Measurements from ENCODE around the gene DMD. TPM values are rescaled to one million over a fixed set of nuclear protein-coding genes. Genes with fewer than 3 reads are reported as not detected.

Gene DMD
- total and polyA plus RNA-seq, 2 of the 8 experiments (the other 6 are each of a cell fraction or from before 2014, with no cell fraction given) = 4.8 to 7.4 TPM

DNA sequence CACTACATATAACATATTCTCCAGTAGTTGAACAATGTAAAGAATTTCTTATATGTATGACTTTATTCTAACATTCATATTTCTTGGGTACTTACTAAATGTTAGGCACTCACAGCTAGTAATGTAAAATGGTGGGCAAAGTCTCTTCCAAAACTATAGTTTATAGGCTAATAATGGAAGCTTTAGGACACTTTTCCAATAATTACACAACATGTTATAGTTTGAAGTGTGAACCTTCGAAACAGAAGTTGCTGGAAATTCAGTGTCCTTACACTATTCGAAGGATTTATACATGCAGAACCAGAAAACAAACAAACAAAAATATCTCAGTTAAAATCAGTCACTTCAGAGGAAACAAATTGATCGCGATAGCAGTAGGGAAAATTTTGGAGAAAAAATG lies 212.6 kb downstream of the DMD start (continued):
- TF ChIP-seq YY1 (IDR thresholded peaks at IDR 0.05; ENCODE audit: low read depth, low read length) (no peak), CREB1 (IDR thresholded peaks at IDR 0.05) (no peak)

Data from H1 (cell line).